ENCODE measurements around the gene VAX1. TPM values are rescaled to one million over a fixed set of nuclear protein-coding genes. Genes with fewer than 3 reads are reported as not detected.

VAX1 gene
- total and polyA plus RNA-seq, 2 of the 4 experiments (the other 2 are of a cell fraction), result not detected

GRCh38 chr10:117161386-117162033 lies 23.4 kb upstream of the VAX1 start:
- no peaks in the 10 kb centered on the region for H3K79me1 ChIP-seq (ENCODE audit: low read depth in 1 of 2, low read length in 2 of 2)
- H3K9me3 ChIP-seq (ENCODE audit: control insufficient read depth, insufficient read depth, low read length), result peaks cover 4% of the 10 kb centered on the region; the same call in 1 of the 2 replicates
- H3K4me2 ChIP-seq (ENCODE audit: low read depth, low read length), result no peak overlapping the region
- H3K27ac ChIP-seq (ENCODE audit: insufficient read depth, low read length), result no peak overlapping the region
- H3K14ac ChIP-seq (replicated peaks; ENCODE audit: low read depth, low read length), result no peak overlapping the region
- no peak for DNase-seq
- peaks cover 74% of the 10 kb centered on the region for H3K27me3 ChIP-seq (ENCODE audit: control insufficient read depth, insufficient read depth, low read length)
- no peak overlapping the region for H2BK15ac ChIP-seq (ENCODE audit: low read depth, low read length)
- H3K36me3 ChIP-seq (ENCODE audit: control insufficient read depth, insufficient read depth, low read length), result no peaks in the 10 kb centered on the region
- ChIA-PET POLR2A (ENCODE audit: unreplicated experiment) (no interaction called here), CTCF (no interaction called here)
- in situ Hi-C loops (cut with MboI; ENCODE audit: low sequenced_read_pairs) (no loop called here), intact Hi-C loops (cut with micrococcal nuclease) (loop anchor here (10.0 kb wide), 1 partner anchor 157 kb away; the partner anchor contains the start of gene SHTN1), dilution Hi-C loops (cut with HindIII; ENCODE audit: low sequenced_read_pairs, unreplicated experiment) (no loop called here)
- ATAC-seq (ENCODE audit: low read depth), result no peak
- no peaks in the 10 kb centered on the region; the same call in 1 of the 2 replicates for H3K4me1 ChIP-seq (ENCODE audit: control insufficient read depth, insufficient read depth, low read length)
- no peak overlapping the region for H2BK120ac ChIP-seq (ENCODE audit: low read depth, low read length)
- H2AK9ac ChIP-seq (replicated peaks; ENCODE audit: low read depth, low read length, poor library complexity), result no peak overlapping the region
- no peak for TF ChIP-seq RFX5 (IDR thresholded peaks at IDR 0.05; ENCODE audit: low read depth, low read length)
- no peak for TF ChIP-seq USF2 (IDR thresholded peaks at IDR 0.05; ENCODE audit: low read depth, low read length)
- TF ChIP-seq MXI1 (IDR thresholded peaks at IDR 0.05; ENCODE audit: borderline replicate concordance, low read depth, low read length), result no peak
- TF ChIP-seq POLR2A (IDR thresholded peaks at IDR 0.05; ENCODE audit: low read depth, low read length), result no peak
- no peak for TF ChIP-seq SMC3 (IDR thresholded peaks at IDR 0.05; ENCODE audit: low read depth, low read length)
- no peak overlapping the region for H4K5ac ChIP-seq (ENCODE audit: low read depth, low read length)
- H3K4me3 ChIP-seq (ENCODE audit: insufficient read depth, low read depth, low read length), result no peak overlapping the region
- H3K56ac ChIP-seq (ENCODE audit: extremely low read depth, insufficient read depth, low read length), result no peak overlapping the region
- no peak overlapping the region for H2AFZ ChIP-seq (replicated peaks; ENCODE audit: low read length, poor library complexity)
- no peak overlapping the region for H4K91ac ChIP-seq (ENCODE audit: insufficient read depth, low read depth, low read length)
- H4K8ac ChIP-seq (ENCODE audit: low read depth in 2 of 2, low read length in 2 of 2), result no peak overlapping the region
- H3K4ac ChIP-seq (ENCODE audit: low read depth, low read length), result no peak overlapping the region
- H2BK5ac ChIP-seq (ENCODE audit: low read depth, low read length, poor library complexity, severe bottlenecking), result no peak overlapping the region
- H2BK20ac ChIP-seq (ENCODE audit: low read depth, low read length), result no peak overlapping the region
- no TSS peak for BruUV-seq (replicated peaks)
- no peaks in the 10 kb centered on the region for H3K9me1 ChIP-seq (ENCODE audit: insufficient read depth, low read length)
- 0% methylated on average over 1 of the region's 6 CpGs; no CpG with 5 or more reads in 1 of the 2 experiments for WGBS, 2 experiments (ENCODE audit: extremely low coverage in 2 of 2, insufficient read length in 1 of 2)
- no peak overlapping the region for H3K18ac ChIP-seq (ENCODE audit: low read depth, low read length)
- H3K9ac ChIP-seq (ENCODE audit: low read depth, low read length), result no peak overlapping the region
- H3K23ac ChIP-seq (ENCODE audit: low read depth, low read length), result no peak overlapping the region
- no peaks in the 10 kb centered on the region for H4K20me1 ChIP-seq (ENCODE audit: insufficient read depth, low read length)
- H2AK5ac ChIP-seq (ENCODE audit: low read depth, low read length), result no peak overlapping the region
